Right kidney (tissue), 9 donors: ENCODE results near the gene ISOC1.

Experiments used
- DNase-seq: peaks from one replicate; pipeline ENCODE4 v3.0.0-alpha.2; 2016
- long read RNA-seq, 8 donors: transcript quantifications; one replicate each; lab custom pipeline, GENCODE V29; 2026

ISOC1 gene
- long read RNA-seq, donor 1, transcript ISOC1-201 (5 exons, 1,940 nt): major isoform, 26 of 26 reads
- long read RNA-seq, donor 1, partial matches to known transcripts: 0 of 26 reads
- long read RNA-seq, donor 1, other reads (novel, unspliced or antisense): 0 of 26 reads
- long read RNA-seq, donor 2, transcript ISOC1-201 (5 exons, 1,940 nt): major isoform, 12 of 12 reads
- long read RNA-seq, donor 2, partial matches to known transcripts: 0 of 12 reads
- long read RNA-seq, donor 2, other reads (novel, unspliced or antisense): 0 of 12 reads
- long read RNA-seq, donor 3, transcript ISOC1-201 (5 exons, 1,940 nt): major isoform, 8 of 8 reads
- long read RNA-seq, donor 3, partial matches to known transcripts: 0 of 8 reads
- long read RNA-seq, donor 3, other reads (novel, unspliced or antisense): 0 of 8 reads
- long read RNA-seq, donor 4, transcript ISOC1-201 (5 exons, 1,940 nt): major isoform, 21 of 30 reads
- long read RNA-seq, donor 4, partial matches to known transcripts: 9 of 30 reads
- long read RNA-seq, donor 4, other reads (novel, unspliced or antisense): 0 of 30 reads
- long read RNA-seq, donor 5, transcript ISOC1-201 (5 exons, 1,940 nt): major isoform, 33 of 38 reads
- long read RNA-seq, donor 5, partial matches to known transcripts: 5 of 38 reads
- long read RNA-seq, donor 5, other reads (novel, unspliced or antisense): 0 of 38 reads
- long read RNA-seq, donor 6, transcript ISOC1-201 (5 exons, 1,940 nt): major isoform, 21 of 21 reads
- long read RNA-seq, donor 6, partial matches to known transcripts: 0 of 21 reads
- long read RNA-seq, donor 6, other reads (novel, unspliced or antisense): 0 of 21 reads
- long read RNA-seq, donor 7, transcript ISOC1-201 (5 exons, 1,940 nt): major isoform, 46 of 46 reads
- long read RNA-seq, donor 7, partial matches to known transcripts: 0 of 46 reads
- long read RNA-seq, donor 7, other reads (novel, unspliced or antisense): 0 of 46 reads
- long read RNA-seq, donor 8, transcript ISOC1-201 (5 exons, 1,940 nt): major isoform, 26 of 26 reads
- long read RNA-seq, donor 8, partial matches to known transcripts: 0 of 26 reads
- long read RNA-seq, donor 8, other reads (novel, unspliced or antisense): 0 of 26 reads

- peak; percentile 95 for DNase-seq
Measured at GRCh38 chr5:129094087-129094923, at the start of gene ISOC1. Gene ISOC1, plus strand, starts transcription at chr5:129094749. Its CDS starts 18 bp downstream, at chr5:129094767.

DNA sequence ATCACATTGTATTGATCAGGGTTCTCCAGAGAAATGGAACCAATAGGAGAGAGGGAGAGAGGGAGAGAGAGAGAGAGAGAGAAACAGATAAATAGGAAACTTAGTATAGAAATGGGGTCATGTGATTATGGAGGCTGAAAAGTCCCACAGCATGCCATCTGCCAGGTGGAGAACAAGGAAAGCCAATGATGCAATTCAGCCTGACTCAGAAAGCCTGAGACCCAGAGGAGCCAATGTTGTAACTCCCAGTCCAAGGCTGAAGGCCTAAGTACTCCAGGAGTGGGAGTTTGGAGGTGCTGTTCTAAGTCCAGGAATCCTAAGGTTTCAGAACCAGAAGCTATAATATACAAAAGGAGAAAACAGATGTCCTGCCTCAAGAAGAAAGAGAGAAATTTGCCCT lies 48.4 kb upstream of the ISOC1 start:
- DNase-seq: no peak

DNA sequence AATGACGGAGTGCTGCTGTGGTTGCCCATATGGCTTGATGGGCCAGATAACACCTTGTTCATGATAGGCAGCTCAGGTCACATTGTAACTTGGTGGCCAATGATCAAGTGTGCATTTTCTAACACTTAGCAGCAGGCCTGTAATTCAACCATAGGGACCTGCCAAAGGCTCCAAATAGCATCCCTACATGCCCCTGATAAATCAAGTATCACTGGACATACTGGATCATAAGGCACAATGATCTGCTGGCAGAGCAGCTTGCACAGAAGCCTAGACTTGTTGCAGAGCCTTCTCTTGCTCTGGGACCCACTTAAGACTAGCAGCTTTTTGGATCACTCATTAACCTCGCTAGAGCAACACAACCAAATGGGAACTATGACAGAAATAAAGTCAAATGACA lies 46.0 kb upstream of the ISOC1 start:
- no peak for DNase-seq

- DNase-seq: no peak
Measured at GRCh38 chr5:129049126-129049799, 45.3 kb upstream of the ISOC1 start.

DNA sequence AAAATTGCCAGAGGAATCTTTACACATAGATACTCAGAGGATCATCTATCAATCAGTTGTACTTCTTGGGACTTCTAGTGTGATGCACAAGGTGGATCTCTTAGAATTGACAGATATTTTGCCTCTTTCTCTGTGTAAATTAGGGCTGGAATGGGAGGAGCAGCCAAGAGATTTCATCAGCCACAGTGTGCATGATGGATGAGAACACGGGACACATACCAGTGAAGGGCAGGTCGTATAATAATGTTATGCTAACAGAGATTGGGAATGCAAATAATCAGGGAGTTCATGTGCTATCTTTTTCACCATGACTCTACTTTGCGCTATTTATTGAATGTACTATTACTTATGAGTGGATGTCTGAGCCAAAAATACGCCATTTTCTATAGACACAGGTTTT lies 43.3 kb upstream of the ISOC1 start:
- DNase-seq: no peak

DNA sequence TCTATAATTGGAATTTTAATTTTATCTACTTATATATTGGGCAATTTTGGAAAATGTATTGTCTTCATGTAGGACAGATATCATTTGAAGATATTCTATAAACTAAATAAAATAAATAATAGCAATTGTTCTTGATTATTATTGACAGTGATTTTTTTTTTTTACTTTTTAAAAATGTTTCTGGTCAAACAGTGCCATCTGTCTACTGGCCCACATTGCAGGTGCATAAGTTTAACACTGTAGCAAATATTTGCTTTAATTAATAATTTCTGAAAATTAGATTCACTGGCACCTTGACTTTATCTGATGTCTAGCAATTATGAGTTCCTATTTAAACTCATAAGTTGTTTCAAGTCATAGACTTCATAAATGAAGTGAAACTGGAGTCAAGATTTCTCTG lies 41.1 kb upstream of the ISOC1 start:
- DNase-seq: no peak

GRCh38 chr5:129057329-129057728 lies 37.2 kb upstream of the ISOC1 start:
- no peak for DNase-seq

DNA sequence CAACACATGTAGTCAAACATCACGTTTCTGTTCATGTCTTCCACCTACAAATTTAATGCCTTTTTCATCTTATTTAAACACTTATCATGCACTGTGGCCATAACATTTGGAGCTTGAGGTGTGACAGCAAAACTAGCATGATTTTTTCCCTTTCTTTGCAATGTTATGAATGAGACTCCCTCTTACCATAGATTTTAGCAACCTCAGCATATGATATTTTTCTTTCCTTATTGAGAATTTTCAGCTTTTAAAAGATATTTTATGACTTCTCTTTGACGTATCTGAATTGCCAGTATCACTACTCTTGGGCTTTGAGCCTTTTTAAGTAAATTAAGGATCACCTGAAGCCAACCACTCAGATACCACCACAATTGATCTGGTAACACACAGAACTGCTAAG lies 32.7 kb upstream of the ISOC1 start:
- no peak for DNase-seq

DNA sequence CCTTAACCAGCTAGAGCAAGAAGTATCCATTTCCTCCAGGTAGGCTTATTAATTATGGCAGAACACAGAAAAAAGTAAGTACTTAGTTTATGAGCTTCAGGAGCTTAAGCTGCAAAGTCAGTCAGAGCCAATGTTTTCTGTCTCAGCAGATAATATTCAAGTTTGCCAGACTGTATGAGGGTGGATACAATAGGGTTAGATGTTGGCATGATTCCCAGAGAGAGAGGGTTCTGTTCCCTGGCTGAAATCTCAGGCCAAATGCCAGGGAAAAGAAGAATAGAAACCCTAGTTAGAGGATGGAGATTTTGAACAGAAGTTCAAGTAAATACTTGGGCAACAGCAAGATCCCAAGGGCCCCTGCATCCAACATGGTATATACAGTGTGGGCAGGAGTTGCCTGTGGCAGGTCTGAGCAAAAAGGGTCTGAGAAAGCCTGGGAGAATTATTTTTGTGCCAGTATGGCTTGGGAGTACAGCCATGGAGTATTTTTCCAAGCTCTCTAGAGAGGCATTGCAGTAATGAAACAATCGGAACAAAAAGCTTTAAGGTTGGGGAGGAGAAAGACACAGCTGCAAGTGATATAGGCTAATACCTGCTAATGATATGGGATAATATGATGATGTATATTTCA lies 31.0 kb upstream of the ISOC1 start:
- DNase-seq: no peak

- no peak for DNase-seq
Measured at GRCh38 chr5:129065721-129066120, 28.8 kb upstream of the ISOC1 start.

GRCh38 chr5:129067745-129068144 lies 26.8 kb upstream of the ISOC1 start:
- no peak for DNase-seq

DNA sequence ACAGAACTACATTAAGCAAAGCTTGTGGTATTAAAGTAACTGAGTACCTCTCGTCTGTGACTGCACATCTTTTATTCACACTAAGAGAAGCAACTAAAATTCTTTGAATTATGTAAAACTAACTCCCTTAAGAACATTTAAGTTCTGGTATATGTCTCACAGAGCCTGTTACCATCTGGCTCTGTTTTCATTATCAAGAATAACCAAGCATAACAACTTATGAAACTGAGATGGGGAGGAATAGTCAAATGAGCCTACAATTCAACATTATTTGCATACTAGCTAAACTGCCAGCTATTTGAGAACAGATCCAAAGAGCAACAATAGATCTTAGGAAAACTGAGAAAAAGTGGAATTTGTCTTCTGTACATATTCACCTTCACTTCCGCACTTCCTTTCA lies 25.3 kb upstream of the ISOC1 start:
- DNase-seq: no peak

GRCh38 chr5:129073111-129073510 lies 21.4 kb upstream of the ISOC1 start:
- DNase-seq: no peak

GRCh38 chr5:129074903-129075302 lies 19.6 kb upstream of the ISOC1 start:
- no peak for DNase-seq

DNA sequence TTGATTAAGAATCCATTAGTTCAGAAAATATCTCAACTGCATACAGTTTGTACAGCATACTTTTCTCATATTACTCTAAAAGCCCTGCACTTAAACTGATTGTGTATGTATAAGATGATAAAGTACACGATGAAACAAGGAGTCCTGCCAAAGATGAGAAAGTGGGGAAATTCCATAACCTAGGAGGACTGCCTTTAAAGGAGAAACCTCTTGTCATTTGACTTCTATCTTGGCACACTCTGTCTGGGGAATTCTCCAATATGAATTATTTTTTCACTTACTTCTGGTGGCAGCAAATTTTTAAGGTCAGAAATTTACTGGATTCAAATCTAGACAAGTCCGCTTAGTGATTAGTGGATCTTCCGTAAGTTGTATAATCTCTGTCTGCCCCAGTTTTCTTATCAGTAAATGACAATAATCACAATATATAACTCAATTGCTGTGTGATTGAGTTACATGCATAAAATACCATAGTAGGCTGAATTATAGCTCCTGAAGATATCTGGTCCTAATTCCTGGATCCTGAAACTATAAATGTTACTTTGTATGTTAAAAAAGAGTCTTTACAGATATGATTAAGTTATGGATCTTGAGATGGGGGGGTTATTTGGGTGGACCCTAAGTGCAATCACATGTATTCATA lies 17.0 kb upstream of the ISOC1 start:
- no peak for DNase-seq

- DNase-seq: no peak
Measured at GRCh38 chr5:129078247-129078646, 16.3 kb upstream of the ISOC1 start.

GRCh38 chr5:129078660-129079059 lies 15.9 kb upstream of the ISOC1 start:
- no peak for DNase-seq

GRCh38 chr5:129079496-129079895 lies 15.1 kb upstream of the ISOC1 start:
- no peak for DNase-seq

GRCh38 chr5:129080766-129081165 lies 13.8 kb upstream of the ISOC1 start:
- no peak for DNase-seq
